GM19372 (cell line): ENCODE results near the gene FAIM.
"Not testable (repeated sequence)": the region's sequence is repeated elsewhere in the genome, so short reads cannot be mapped to it uniquely, and the experiment has no call there.

Experiments used
- ATAC-seq: cut with Tn5 transposase; IDR thresholded peaks from one replicate; pipeline ENCODE4 v1.9.1; 2021; ENCODE audit warnings: mild to moderate bottlenecking, low read depth, moderate library complexity; ENCODE audit not compliant: unreplicated experiment

Gene FAIM, protein sequence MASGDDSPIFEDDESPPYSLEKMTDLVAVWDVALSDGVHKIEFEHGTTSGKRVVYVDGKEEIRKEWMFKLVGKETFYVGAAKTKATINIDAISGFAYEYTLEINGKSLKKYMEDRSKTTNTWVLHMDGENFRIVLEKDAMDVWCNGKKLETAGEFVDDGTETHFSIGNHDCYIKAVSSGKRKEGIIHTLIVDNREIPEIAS

DNA sequence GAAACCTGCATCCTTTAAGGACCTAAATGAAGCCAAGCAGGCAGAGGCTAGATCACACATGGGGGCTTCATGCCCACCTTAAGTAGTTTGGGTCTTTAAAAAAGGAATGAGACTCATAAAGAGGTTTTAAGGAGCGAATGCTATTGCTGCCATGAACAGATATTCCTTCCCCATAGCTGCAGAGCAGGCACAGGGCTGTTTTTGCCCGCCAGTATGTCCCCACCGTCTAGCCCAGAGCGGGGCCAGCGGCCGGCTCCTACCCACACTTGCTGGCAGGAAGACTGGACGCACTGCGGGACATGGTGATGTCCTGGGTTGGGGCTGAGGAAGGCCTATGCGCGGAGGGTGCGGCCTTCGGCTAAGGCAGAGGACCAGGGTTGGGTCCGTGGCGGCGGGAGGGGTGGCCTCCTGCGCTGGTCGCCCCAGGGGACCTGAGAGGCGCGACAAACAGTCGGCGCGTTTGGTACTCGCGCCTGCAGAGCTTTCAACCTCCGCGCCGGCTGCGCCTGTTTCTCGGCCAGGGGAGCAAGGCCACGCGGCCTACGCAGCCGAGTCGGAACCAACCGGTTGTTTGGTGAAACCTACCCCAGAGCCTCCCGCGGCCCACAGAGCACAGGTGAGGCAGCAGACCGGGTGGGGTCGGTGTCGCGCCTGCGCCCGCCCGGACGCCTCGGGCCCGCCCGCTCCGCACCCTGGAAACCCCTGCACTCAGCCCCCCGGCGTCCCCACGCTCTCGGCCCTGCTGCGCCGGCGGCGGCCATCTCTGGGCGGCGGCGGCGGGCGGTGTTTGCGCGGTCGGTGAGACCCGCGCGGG lies at the start of gene FAIM:
Gene FAIM (plus strand): TSS at position 450 of the 814 bp plus-strand sequence. CDS start 10,956 bp downstream, outside the sequence.
- ATAC-seq = peak; percentile 75

DNA sequence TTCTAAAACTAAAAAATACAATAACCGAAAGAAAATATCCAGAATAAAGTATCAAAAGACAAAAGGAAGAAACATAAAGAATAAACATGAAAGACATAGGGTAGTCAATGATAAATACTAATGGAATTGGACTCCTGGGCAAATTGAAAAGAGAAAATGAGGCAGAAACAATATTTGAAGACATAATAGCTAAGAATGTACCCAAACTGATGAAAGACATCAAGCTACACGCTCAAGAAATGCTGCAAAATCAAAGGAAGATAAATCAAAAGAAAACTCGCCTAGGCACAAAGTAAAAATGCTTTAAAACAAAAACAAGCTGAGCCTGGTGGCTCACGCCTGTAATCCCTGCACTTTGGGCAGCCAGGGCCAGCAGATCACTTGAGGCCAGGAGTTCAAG lies 49.4 kb upstream of the FAIM start:
- ATAC-seq = no peak

DNA sequence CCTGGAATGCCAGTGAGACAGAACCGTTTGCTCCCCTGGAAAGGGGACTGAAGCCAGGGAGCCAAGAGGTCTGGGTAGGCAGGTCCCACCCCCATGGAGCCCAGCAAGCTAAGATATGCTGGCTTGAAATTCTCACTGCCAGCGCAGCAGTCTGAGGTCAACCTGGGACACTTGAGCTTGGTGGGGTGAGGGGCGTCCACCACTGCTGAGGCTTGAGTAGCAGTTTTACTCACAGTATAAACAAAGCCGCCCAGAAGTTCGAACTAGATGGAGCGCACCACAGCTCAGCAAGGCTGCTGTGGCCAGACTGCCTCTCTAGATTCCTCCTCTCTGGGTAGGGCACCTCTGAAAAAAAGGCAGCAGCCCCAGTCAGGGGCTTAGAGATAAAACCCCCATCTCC lies 48.1 kb upstream of the FAIM start:
- no peak for ATAC-seq

DNA sequence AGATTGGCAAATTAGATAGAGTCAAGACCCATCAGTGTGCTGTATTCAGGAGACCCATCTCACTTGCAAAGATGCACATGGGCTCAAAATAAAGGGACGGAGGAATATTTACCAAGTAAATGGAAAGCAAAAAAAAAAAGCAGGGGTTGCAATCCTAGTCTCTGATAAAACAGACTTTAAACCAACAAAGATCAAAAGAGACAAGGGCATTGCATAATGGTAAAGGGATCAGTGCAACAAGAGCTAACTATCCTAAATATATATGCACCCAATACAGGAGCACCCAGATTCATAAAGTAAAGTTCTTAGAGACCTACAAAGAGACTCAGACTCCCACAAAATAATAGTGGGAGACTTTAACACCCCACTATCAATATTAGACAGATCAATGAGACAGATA lies 45.7 kb upstream of the FAIM start:
- not testable (repeated sequence) for ATAC-seq

DNA sequence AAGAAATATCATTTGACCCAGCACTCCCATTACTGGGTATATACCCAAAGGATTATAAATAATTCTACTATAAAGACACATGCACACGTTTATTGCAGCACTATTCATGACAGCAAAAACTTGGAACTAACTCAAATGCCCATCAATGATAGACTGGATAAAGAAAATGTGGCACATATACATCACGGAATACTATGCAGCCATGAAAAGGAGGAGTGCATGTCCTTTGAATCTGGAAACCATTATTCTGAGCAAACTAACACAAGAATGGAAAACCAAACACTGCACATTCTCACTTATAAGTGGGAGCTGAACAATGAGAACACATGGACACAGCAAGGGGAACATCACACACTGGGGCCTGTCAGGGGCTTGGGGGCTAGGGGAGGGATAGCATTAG lies 42.3 kb upstream of the FAIM start:
- ATAC-seq = not testable (repeated sequence)

DNA sequence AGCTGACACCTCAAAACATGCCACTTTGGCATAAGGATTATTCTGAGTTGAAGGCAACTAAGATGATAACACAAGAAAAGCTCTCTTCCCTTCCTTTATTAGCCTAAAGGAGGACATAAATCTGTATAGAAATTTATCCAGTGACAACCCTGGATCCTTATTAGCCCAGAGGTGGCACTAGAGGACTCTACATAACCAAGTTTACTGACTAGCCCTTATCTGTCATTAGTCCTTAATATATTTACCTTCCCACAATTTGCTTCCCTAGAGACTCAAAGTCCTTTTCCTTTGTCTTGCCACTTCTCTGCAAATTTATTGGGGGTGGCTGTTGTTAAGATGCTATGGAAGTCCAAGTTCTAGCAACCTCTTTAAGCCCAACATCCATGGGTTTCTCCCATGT lies 41.2 kb upstream of the FAIM start:
- no peak for ATAC-seq

DNA sequence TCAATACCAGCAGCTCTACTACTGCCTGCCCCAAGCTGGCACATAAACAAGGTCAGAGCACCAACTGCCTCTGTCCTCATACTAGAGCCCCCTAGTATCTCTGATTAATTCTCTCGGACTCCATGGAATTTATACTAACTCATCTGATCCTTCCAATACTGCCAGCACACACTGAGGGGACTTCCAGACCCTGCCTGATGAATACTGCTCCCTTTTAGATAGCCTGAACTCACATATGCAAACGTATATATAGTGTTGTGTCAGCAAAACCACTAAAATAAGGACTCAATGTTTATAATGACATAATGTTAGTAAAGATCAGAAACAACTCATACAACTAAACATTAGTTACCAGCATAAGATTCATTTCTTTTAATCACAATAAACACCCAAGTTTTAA lies 39.5 kb upstream of the FAIM start:
- ATAC-seq = no peak

DNA sequence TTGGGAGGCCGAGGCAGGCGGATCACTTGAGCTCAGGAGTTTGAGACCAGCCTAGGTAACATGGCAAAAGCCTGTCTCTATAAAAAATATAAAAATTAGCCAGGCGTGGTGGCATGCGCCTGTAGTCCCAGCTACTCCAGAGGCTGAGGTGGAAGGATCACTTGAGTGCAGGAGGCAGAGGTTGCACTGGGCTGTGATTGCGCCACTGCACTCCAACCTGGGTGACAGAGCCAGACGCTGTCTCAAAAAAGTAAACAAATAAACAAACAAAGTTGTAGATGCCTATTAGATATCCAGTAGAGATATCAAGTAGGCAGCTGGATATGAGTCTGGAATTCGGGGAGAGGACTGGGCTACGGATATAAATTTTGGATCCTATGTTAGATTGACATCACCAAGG lies 38.9 kb upstream of the FAIM start:
- ATAC-seq = not testable (repeated sequence)

DNA sequence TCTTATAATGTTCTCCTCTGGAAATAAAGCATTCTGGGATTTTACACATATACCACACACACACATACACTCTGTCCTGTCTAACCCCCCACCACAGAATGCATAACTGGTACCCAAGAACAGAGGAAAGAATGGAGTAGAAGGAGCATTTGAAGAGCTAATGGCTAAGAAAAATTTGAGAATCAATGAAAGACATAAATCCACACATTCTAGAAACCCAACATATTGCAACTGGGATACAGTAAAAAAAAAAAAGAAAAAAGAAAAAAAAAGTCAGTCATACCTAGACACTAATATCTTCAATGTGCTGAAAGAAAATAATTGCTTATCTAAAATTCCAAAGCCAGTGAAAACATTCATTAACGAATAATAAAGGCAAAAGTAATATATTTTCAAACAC lies 35.4 kb upstream of the FAIM start:
- ATAC-seq = no peak

DNA sequence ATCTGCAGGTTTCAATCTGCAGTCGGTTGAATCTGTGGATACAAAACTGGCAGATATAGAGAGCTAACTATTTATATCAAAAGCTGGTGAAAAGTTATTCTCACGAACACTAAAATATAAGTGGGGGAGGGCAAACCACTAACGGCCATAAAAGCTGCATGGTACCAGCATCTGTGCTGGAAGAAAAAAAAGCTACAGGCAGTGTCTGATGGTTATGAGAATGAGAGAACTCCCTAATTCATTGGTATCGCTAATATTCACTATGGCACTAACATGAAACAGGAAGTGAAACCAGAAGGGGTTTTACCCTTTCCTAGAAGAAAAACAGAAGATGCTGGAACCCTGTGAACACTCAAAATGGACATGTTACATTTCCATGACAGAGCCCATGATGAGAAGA lies 30.4 kb upstream of the FAIM start:
- peak; percentile 75 for ATAC-seq

DNA sequence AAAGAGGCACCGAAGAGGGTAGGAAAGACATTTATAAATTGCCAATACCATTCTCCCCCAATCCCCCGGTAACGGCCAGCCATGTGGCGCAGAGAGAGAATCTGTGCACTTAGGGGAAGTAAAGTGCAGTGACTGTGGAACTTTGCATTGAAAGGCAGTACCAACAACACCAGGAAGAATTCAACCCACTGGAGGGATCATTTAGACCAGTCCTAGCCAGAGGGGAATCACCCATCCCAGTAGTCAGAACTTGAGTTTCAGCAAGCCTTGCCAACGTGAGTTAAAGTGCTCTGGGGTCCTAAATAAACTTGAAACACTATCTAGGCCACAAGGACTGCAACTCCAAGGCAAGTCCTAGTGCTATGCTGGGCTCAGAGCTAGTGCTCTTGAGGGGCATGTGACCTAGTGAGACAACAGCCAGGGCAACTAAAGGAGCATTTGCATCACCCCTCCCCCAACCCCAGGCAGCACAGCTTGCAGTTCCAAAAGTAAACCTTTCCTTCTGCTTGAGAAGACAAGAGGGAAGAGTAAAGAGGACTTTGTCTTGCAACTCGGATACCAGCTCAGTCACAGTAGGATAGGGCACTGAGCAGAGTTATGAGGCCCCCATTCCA lies 29.5 kb upstream of the FAIM start:
- no peak for ATAC-seq

DNA sequence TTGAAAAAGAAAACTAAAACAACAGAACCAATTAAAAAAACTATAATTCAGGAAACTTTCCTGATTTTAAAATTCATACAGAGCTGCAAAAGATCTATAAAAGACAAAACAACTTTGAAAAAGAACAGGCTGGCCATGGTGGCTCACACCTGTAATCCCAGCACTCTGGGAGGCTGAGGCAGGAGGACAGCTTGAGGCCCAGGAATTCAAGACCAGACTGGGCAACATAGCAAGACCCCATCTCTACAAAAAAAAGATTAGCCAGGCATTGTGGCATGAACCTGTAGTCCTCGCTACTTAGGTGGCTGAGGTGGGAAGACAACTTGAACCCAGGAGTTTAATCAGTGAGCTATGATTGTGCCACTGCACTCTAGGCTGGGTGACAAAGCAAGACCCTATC lies 21.2 kb upstream of the FAIM start:
- no peak for ATAC-seq

DNA sequence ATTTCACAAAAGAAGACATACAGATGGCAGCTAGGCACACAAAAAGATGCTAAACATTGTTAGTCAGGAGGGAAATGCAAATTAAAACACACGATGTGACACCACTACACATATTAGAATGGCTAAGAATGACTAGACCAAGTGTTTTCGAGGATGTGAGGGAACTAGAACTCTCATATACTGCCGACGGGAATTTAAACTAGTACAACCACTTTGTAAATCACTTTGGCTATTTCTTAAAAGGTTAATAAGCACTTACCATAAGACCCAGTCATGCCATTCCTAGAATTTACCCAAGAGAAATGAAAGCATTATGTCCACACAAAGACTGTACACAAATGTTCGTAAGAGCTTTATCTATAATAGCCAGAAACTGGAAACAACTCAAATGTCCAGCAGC lies 20.1 kb upstream of the FAIM start:
- ATAC-seq = no peak

DNA sequence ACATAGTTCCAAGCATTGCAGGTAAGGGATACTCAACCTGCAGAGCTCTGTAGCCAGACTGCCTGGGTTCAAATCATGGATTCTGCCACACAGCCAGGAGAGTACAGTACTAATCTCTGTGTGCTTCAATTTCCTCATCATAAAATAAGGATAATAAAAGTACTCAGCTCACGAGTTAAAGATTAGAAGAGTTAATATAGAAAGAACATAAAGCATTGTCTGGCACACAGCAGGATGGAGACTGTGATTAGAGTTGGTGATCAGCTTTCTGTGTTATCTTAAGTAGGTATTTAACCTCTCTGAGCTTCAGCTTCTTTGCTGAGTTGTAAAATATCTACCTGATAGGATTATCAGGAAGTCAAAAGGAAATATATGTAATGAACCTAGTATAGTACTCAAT lies 17.2 kb upstream of the FAIM start:
- ATAC-seq = no peak

DNA sequence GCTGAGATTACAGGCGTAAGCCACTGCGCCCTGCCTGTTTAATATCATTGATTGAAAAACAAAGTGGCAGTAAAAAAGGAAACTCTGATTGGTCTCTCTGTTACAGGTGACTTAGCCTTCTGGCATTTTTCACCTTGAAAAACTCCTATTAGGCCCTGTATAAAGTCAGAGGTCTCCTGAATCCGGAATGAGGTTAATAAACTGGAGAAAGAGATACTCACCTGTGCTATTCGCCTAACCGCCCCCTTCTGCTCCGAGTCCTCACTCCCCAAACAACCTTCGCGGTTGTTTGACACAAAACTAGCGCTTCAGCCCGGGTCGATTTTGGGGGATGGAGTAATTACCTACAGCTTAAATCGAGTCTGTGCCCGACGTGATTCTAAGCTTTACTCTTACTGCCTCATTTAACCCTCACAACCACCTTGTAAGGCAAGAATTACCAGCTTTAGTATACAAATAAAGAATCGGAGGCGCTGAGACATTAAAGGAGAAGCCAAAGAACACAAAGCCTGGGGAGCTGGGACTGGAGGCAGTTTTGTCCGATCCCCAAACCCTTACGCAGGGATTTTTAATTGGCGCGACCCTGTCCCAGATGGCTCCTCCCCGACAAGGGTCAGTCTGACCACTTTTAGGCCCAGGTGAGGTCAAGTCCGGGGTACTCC lies 15.0 kb upstream of the FAIM start:
- ATAC-seq = no peak

DNA sequence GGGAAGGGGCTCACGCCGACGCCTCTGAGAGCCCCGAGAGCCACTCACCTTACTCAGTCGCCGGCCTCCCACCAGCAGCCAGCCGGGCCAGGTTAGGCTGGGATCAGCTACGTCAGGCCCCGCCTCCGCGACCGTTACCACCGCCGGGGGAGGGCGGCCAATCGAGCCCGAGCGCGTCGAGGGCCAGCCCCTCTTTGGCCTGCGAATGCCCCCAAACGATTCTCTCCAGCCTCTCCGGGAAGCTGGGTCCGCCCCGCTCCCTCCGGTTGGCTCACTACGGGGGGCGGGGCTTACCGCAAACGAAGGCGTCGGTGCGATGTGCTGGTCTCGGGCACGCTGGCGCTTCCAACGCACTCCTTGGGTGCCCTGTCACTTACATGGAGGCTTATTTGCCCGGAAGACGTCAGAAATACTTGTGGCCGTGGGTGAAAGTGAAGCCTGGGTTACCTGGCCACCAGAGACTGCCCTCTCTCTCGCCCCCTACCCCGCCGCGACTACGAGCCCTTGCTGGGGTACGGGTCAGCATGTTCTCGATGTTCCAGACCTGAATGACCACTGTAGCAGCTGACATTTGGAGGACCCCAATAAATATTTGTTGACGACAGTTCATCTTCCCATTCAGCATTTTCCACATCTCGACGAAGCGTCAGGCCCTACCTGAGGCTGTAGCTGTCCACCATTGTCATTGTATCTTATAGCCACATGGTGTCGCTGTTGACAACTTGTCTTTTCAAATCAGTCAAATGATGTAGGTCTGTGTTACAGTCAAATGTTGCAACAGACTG lies 14.2 kb upstream of the FAIM start, which contains the start of gene CEP70:
Gene CEP70 (minus strand): TSS at position 111 of the 785 bp plus-strand sequence. CDS start 21,333 bp downstream, outside the sequence.
- peak; percentile 85 for ATAC-seq

DNA sequence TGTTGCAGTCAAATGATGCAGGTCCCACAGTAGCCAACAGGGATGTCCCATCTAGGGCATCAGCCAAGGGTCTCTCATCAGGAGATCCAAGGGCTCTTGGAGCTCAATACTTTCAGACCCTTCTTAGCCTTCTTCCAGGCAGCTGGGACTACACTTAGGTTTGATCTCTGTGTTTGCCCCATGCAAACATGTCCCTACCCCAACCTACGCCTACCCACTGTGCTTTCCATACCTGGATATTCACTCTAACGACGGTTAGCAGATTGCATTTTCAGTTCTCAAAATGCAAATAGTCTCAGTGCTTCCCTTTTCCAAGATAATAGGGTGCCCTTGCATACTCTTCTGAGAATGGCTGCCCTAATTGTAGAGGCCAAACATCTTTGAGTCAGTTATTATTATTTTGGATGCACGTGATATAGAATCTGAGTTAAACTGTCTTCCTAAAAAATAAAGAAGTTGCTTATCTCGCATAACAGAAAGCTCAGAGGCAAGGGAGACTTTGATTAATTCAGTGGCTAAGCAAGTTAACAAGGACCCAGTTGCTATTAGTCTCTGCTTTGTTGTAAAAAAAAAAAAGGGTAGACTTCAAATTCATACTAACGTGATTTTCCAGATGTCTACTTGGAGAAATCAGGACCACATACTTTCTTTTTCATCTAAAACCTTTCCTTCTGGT lies 13.5 kb upstream of the FAIM start:
- peak; percentile 3 for ATAC-seq

DNA sequence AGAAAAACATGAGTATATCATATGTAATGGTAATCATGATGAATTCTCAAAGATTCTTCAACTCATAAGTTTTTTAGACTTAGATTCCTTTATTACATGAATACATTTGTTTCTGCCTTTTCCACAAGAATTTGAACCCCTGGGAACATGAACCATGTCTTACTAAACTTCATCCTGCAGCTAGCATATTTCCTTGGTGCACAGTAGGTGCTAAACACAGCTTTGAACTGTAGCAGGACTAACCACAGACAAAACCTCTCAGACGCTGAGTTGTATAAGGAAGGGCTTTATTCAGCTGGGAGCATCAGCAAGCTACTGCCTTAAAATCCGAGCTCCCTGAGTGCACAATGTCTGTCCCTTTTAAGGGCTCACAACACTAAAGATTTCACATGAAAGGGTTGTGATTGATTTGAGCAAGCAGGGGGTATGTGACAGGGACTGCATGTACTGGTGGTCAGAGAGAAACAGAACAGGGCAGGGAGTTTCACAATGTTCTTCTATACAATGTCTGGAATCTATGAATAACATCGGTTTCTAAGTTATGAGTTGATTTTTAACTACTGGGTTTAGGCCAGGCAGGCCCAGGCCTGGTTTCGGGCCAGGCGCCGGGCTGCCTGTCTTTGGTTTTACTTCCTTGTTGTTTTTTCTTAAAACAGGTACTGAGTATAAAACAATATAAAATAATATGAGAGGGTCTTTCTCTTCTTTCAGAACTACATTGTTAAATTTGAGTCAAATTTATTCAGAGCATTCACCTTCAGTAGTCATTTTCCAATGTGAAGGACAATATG lies 11.2 kb upstream of the FAIM start:
- not testable (repeated sequence) for ATAC-seq

DNA sequence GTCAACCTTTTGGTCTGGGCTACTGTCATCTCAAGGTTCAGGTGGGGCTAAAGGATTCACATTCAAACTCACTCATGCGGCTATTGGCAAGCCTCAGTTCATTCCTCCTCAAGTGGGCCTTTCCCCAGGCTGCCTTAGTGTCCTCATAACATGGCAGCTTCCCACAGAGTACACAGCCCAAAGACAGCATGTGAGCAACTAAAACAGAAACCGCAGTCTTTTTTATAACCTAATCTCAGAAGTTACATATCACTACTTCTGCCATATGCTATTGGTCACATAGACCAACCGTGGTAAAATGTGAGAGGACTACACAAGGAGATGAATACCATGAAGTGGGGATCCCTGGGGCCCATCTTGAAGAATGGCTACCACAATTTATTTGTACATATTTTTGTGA lies 10.0 kb upstream of the FAIM start:
- ATAC-seq = no peak
